Esophagus muscularis mucosa (tissue), 3 donors: ENCODE measurements around the gene EPM2A.

Experiments
- CTCF ChIP-seq, 3 experiments: fragments of 200-600 bp in 2 of 3; fragments of 450-650 bp in 1 of 3; sonication (generic) in 2 of 3; IDR thresholded peaks; one replicate each; pipeline ENCODE4 v1.5.1; 2017 to 2019; ENCODE audit warnings: antibody characterized with exemption in 3 of 3, mild to moderate bottlenecking in 2 of 3, moderate library complexity in 1 of 3
- POLR2A ChIP-seq: fragments of 450-650 bp; IDR thresholded peaks from one replicate; pipeline ENCODE4 v1.6.1; 2017; ENCODE audit warnings: antibody characterized with exemption, moderate library complexity, mild to moderate bottlenecking, low read depth

- TF ChIP-seq CTCF (IDR thresholded peaks at IDR 0.05) (no peak), POLR2A (no peak)
Observed at GRCh38 chr6:145738265-145738664, 2.9 kb upstream of the EPM2A start.
